ENCODE measurements around the gene DRC1.

DRC1 gene

GRCh38 chr2:26382564-26382963 lies 19.2 kb upstream of the DRC1 start:
- H3K4me3 ChIP-seq (ENCODE audit: low read length) = no peak overlapping the region
- DNase-seq (ENCODE audit: low read depth) = no peak
- TF ChIP-seq CTCF (conservative IDR thresholded peaks at IDR 0.05; ENCODE audit: low read depth, low read length) = no peak

GRCh38 chr2:26384183-26384582 lies 17.5 kb upstream of the DRC1 start:
- TF ChIP-seq CTCF (conservative IDR thresholded peaks at IDR 0.05; ENCODE audit: low read depth, low read length) = no peak
- H3K4me3 ChIP-seq (ENCODE audit: low read length) = no peak overlapping the region
- no peak for DNase-seq (ENCODE audit: low read depth)

GRCh38 chr2:26384597-26384996 lies 17.1 kb upstream of the DRC1 start:
- H3K4me3 ChIP-seq (ENCODE audit: low read length) = no peak overlapping the region
- TF ChIP-seq CTCF (conservative IDR thresholded peaks at IDR 0.05; ENCODE audit: low read depth, low read length) = no peak
- no peak for DNase-seq (ENCODE audit: low read depth)

GRCh38 chr2:26387189-26387588 lies 14.5 kb upstream of the DRC1 start:
- DNase-seq (ENCODE audit: low read depth) = no peak

GRCh38 chr2:26394694-26395093 lies 7.0 kb upstream of the DRC1 start:
- DNase-seq (ENCODE audit: low read depth) = no peak
- H3K4me3 ChIP-seq (ENCODE audit: low read length) = no peak overlapping the region
- TF ChIP-seq CTCF (conservative IDR thresholded peaks at IDR 0.05; ENCODE audit: low read depth, low read length) = no peak

More at GRCh38 chr2:26387189-26387588, 14.5 kb upstream of the DRC1 start:
- H3K4me3 ChIP-seq (ENCODE audit: low read length) = no peak overlapping the region
- TF ChIP-seq CTCF (conservative IDR thresholded peaks at IDR 0.05; ENCODE audit: low read depth, low read length) = no peak

GRCh38 chr2:26395394-26395793 lies 6.3 kb upstream of the DRC1 start:
- no peak for TF ChIP-seq CTCF (conservative IDR thresholded peaks at IDR 0.05; ENCODE audit: low read depth, low read length)
- no peak overlapping the region for H3K4me3 ChIP-seq (ENCODE audit: low read length)
- no peak for DNase-seq (ENCODE audit: low read depth)

- no peak for DNase-seq (ENCODE audit: low read depth)
- no peak for TF ChIP-seq CTCF (conservative IDR thresholded peaks at IDR 0.05; ENCODE audit: low read depth, low read length)
- H3K4me3 ChIP-seq (ENCODE audit: low read length) = no peak overlapping the region
These were observed 4.9 kb upstream of the DRC1 start for GRCh38 chr2:26396734-26397298.

Data from retinal pigment epithelial cell (primary cell).